CD4-positive, alpha-beta T cell treated with Interleukin-15 for 1 hour (primary cell): ENCODE data around the gene CSPG4.
"Not testable (repeated sequence)": the region's sequence is repeated elsewhere in the genome, so short reads cannot be mapped to it uniquely, and the experiment has no call there.

ENCODE experiments used
- DNase-seq: peaks from one replicate; pipeline ENCODE4 v3.0.0-alpha.2; 2020

CSPG4 gene

DNA sequence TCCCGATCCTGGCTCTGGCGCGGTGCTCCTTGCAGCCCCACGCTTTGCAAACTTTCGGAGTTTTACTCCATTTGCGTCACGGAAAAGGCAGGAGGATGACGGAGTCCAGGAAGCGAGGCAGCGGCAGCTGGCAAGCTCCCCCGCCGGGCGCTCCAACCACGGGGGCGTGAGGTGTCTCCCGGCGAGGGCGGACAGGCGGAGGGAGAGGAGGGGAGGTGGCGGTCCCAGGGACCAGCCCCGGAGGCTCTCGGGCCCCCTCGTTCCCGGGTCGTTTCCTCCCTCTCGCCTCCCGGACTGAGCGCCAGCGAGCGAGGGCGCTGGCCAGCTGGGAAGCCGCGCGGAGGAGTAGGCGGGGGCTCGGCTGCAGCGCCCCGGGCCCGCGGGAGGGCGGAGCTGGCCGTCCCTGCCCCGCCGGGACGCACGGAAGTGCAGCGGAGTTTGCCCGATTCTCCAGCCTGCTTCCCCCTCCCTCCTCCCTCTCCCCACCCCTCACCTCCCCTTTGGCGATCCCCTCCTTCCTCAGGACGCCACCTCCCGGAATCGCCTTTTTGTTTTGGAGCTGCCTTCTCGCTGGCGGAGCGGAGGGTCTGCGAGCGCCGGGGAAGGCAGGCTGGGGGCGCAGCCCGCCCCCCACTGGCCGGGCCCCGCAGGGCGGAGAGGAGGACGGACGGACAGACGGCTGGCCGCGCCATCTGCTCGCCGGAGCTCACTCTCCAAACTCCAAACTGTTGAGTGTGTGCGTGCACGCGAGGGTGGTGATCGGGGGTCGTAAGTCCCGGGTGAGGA lies 65.1 kb downstream of the CSPG4 start, which contains the start of gene SNX33:
Gene SNX33, plus strand, starts transcription at position 543 of the 786 bp plus-strand sequence. CDS start 1,191 bp downstream, outside the sequence.
- DNase-seq: peak; percentile 32

DNA sequence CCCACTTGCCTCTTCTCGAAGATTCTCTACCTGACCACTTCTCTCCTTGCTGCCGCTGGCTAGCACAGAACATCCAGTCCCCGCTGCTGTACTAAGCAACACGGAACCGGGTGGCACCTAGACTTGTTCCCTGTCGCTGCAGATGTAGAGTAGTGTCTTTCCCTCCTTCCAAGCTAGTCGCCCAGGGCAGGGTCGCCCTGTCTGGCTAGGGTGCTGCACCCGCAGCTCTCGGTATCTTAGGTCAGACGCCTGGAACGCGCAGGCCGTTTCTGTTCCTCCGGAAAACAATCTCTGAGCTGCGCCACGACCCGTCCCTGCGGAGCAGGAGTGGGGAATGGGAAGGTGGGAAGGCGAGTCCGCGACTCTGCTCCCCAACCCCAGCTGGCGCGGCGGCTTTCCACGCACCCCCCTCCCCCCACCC lies 65.7 kb downstream of the CSPG4 start:
- DNase-seq: no peak

DNA sequence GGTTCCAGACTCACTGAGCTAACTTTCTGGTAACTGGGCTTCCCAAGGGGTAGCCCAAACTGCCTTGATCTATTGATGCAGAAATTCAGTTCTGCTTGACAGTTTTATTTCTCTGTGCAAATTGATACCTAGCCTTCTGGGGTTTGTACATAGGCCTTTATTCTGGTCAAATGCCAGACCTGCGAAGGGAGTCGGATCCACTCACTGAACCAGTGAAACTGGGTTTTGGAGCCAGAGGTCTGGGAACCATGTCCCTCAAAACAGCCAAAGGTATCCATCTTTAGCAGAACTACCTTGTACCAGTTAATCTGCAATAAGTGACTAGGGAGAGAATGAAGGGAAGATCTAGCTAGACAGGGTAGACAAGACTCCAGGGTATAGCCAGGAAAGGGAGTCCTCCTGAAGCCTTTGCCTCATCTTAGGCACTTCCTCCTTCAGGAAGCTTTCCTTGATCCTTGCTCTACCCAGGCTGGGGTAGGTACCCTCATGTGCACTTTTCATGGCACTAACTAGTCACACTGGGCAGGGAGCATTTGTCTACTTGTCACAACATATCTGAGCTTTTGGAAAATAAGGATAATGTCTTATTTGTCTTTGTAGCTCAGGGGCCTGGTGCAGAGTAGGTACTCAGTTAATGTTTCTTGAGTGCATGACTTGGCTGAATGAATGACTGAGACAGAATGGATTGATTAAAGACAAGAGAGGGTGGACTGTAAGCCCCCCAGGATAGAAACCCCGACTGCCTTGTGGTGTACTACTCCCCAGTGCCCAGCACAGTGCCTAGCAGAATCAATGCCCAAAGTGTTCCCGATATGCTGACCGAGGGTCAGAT lies 66.3 kb downstream of the CSPG4 start:
- no peak for DNase-seq

DNA sequence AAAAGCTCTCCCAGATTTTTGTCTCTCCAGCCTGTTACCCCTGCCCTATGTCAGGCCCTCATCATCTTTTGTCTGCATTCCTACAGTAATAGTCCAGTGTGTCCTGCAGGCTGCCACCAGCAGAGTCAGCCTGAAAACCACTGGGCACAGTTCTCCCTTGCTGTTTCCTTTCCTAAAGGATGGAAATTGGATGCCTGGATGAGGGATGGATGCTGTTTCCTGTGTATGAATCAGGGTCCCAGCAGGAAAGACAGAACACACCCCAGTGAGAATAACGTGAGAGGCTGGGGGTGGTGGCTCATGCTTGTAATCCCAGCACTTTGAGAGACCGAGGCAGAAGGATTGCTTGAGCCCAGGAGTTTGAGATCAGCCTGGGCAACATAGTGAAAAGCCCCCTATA lies 68.3 kb downstream of the CSPG4 start:
- no peak for DNase-seq

DNA sequence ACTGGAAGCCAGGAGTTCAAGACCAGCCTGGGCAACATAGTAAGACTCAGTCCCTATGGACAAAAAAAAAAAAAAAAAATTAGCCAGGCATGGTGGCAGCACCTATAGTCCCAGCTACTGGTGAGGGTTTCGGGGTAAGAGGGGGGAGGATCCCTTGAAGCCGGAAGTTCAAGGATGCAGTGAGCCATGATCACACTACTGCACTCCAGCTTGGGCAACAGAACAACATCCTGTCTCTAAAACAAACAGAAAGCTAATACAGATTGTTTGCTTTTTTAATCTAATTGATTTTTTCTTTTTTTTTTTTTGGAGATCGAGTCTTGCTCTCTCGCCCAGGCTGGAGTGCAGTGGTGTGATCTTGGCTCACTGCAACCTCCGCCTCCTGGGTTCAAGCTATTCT lies 71.0 kb downstream of the CSPG4 start:
- no peak for DNase-seq

DNA sequence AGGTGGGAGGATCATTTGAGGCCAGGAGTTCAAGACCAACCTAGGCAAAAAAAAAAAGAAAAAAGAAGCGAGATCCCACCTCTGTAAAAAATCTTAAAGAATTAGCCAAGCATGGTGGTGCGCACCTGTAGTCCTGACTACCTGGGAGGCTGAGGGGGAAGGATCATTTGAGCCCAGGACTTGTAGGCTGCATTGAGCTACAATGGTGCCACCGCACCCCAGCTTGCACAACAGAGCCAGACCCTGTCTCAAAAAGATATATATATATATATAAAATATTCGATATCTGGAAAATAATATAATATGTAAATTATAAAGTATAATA lies 71.5 kb downstream of the CSPG4 start:
- DNase-seq: no peak

DNA sequence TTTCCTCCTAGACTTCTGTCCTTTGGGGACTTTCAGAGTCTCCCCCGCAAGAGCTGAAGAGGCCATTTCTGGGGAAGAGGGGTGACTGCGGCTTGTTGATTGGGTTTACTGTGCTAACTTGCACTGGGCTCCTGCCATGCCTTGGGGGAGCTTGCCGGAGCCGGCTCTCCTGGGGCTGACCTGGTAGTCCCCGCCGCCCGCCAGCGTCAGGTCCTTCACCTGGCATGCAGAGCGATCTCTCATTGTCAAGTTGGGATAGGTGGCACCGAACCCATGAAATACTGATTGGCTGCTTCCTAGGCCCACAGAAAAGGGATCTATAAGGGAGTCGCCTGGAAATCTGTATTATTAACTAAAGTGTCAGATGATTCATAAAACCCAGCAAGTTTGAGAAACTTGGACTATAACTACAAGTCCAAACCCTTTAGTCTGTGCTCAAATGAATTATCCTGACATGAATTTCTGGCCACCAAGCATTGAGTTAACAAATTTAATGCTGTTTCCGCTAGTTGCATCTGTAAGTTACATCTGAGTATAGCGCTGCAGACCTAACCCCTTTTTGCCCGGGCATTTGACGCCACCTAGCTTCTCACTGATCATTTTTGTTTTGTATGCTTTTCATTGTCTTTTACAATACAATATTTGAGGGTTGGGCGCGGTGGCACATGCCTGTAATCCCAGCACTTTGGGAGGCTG lies 72.0 kb downstream of the CSPG4 start:
- DNase-seq: peak; percentile 56

DNA sequence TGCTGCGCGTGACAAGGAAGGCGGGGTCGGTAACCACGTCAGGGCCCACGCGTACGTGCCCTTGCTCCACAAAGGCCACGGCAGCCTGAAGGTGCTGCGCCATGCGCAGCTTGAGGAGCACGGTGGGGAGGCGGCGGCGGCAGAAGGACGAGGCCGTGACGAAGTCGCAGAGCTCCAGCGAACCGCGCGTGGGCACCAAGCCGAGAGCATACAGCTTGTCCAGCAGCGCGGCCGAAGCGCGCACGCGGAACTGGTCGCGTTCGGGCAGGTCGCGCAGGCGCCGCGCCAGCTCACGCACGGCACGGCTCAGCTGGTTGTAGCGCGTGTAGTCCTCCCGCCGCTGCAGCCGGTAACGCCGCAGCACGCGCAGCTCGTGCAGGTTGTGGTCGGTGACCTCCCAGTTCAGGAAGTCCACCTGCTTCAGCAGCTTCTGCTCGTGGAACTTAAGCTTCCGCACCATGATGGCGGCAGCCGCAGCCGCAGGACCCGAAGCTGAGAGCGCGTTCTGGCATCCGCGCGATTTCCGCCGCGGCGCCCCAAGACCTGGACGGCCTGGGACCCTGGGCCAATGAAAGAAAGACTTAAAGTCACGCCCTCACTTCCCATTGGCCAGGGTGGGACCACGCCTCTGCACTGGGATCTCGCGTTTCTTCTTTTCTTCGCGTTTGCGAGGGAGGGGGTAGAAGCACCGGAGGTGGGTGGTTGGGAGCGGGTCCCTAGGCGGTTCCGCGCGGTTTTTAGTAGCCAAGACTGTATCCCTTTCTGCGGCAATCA lies 72.8 kb downstream of the CSPG4 start, which contains the start of gene IMP3:
Gene IMP3, minus strand, starts transcription at position 516 of the 774 bp plus-strand sequence. Its CDS starts 56 bp downstream, at position 460.
- DNase-seq: peak; percentile 93

DNA sequence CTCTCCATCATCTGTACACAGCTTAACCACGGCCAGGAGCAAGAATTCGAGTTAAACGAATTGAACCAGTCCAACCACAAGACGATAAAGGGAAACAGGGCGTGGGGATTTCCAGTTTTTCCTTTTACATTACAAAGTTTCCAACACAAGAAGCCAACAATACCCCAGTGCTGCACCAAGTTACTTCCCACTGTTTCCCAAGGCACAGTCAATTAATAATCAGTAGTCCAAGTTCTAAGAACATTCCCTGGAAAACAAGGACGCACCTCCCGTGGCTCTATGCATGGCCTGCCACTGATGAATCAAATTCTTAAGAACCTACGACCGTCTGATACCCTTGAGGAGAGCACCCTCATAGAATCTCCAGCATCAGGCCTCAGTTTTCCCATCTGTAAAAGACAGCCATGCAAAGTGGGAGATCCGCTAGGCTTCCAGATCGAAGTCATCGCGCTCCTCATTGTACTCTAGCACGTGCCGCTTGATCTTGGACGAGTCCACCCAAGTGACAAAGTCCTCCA lies 73.4 kb downstream of the CSPG4 start:
- no peak for DNase-seq

DNA sequence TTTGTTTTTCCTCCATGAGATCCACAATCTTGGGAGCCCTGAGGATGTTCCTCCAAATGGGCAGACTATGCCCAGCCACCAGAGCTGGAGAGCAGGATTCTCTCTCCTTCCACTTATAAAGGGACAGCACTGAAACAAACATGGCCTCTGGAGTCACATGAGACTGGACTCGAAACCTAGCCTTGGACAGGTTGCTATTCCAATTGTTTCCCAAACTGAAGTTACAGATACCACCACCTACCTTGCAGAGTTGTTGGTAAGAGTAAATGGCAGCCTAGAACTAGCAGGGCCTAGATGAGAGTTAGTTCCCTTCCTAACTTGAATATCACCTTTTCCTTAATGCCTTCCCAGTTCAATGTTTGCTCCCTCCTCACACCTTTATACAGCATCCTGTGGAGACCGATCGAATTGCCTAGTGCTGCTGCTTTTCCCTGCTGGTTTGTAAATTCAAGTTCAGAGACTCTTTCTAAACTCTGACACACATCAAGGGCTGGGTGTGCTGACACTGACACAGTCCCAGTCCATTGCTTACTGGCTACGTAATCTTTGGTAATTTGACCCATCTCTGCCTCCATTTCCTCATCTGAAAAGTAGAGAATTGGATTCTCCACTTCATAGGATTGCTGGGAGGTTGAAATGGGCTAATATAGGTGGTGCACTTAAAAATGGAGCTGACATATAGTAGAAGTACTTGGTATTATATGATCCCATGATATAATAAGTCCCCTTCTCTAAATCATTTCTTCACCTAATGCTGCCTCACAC lies 75.2 kb downstream of the CSPG4 start:
- DNase-seq: no peak

DNA sequence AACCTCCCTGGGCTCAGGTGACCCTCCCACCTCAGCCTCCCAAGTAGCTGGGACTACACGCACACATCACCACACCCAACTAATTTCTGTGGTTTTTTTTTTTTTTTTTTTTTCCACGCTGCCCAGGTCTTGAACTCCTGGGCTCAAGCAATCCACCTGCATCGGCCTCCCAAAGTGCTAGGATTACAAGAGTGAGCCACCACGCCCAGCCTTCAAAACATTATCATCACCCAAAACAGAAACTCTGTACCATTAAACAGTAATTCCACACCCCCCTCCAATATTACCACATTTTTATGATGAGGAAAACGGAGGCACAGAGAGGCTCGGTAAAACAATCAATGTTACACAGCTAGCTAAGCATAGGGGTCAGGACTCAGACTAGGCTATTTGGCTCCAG lies 76.6 kb downstream of the CSPG4 start:
- no peak for DNase-seq

DNA sequence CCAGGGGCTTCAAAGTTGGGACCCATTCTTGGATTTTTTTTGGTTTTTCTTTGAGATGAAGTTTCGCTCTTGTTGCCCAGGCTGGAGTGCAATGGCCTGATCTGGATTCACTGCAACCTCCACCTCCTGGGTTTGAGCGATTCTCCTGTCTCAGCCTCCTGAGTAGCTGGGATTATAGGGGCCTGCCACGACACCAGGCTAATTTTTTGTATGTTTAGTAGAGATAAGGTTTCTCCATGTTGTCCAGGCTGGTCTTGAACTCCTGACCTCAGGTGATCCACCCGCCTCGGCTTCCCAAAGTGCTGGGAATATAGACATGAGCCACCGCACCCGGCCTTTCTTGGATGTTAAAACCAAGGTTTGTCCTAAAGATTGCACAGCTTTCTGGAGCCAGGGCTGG lies 78.7 kb downstream of the CSPG4 start:
- not testable (repeated sequence) for DNase-seq

DNA sequence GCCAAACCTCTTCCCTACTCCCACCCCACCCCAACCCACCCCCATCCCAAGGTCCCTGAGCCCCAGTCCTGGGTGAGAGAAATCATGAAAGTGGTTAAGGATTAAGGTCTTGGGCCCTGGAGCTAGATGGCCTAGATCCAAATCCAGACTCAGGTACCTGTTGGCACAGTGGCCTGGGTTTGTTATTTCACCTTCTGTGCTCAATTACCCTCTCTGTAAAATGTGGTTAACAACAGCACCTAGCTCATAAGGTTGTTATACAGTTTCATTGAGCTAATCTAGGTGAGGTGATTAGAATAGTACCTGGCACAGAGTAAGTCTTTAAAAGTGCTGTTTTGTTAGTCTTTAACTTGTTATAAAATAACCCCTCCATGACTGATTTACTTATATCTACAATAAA lies 80.7 kb downstream of the CSPG4 start:
- DNase-seq: no peak

DNA sequence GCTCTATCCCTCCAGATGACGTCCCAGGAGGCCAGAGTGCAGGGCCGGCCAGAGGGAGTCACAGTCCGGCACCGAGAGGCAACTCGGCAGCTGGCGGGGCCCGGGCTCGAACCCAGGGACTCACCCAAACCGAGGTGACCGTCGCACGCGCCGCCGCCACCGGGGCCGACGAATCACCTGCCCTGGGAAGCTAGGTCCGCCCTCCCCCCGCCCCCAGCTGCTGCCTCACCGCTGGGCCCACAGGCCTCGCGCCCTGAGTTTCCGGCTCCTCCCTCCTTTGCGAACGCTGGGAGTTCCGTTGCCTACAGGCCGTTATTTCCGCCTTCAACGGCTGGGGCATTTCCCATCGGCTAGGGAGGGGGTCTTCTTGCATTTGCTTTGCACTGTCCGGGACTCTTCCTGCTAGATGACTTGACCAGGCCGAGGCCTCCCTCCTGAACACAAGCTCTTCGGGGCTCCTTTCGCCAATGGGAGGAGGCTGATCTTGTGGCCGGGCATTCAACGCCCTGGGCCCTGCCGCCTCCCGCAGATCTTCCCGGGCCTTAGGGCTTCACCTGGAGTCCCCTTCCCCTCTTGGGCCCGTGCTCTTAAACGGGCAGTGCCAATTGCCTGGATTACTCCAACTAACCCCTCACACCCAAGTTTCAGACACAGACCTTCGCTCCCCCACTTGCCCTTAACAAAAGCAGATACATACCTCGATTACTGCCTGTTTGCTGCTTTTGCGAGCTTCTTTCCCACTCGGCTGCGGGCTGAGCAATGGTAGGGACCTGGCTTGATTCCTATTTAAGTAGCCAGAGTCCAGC lies 86.9 kb downstream of the CSPG4 start, which contains the start of gene SNUPN:
Gene SNUPN, minus strand, starts transcription at position 184 of the 806 bp plus-strand sequence. CDS start 4,674 bp downstream, outside the sequence.
- DNase-seq: peak; percentile 92
